ENCODE results near the gene TCF7L2. TPM values are rescaled to one million over a fixed set of nuclear protein-coding genes. Genes with fewer than 3 reads are reported as not detected.

Gene TCF7L2
- total RNA-seq, 3 donors from 2014 or later = 33.1 to 44.2 (median 34.1) TPM

GRCh38 chr10:113130014-113130641 lies 180.1 kb downstream of the TCF7L2 start:
- H3K4me1 ChIP-seq = peaks cover 0 to 8% of the 10 kb centered on the region in 2 donors
- TF ChIP-seq POLR2AphosphoS5 (IDR thresholded peaks at IDR 0.05) = no peak
- no peak for TF ChIP-seq CTCF (IDR thresholded peaks at IDR 0.05)
- TF ChIP-seq POLR2A (IDR thresholded peaks at IDR 0.05) = no peak
- intact Hi-C loops (cut with DNase I; ENCODE audit: low total_unique reads) = no loop called here
- peak overlapping the region; percentile 30 to 63 (median 33) for H3K4me3 ChIP-seq
- no peaks in the 10 kb centered on the region for H3K9me3 ChIP-seq
- H3K27ac ChIP-seq = peak overlapping the region; percentile 43 to 84
- H3K27me3 ChIP-seq = no peaks in the 10 kb centered on the region
- no peak for DNase-seq (ENCODE audit: low spot score in 2 of 2)
- no peaks in the 10 kb centered on the region for H3K36me3 ChIP-seq

- H3K27ac ChIP-seq = peak overlapping the region; percentile 43 to 78
- peak overlapping the region in 2 of 3 donors; percentile 33 to 63 for H3K4me3 ChIP-seq
- intact Hi-C loops (cut with DNase I; ENCODE audit: low total_unique reads) = no loop called here
- TF ChIP-seq POLR2AphosphoS5 (IDR thresholded peaks at IDR 0.05) (peak in 1 of 3 donors; percentile 66), POLR2A (IDR thresholded peaks at IDR 0.05) (no peak)
- H3K9me3 ChIP-seq = no peaks in the 10 kb centered on the region
- peaks cover 0 to 8% of the 10 kb centered on the region in 2 donors for H3K4me1 ChIP-seq
- H3K27me3 ChIP-seq = no peaks in the 10 kb centered on the region
- DNase-seq (ENCODE audit: low spot score in 2 of 2) = peak in 1 of 2 donors; percentile 53
- H3K36me3 ChIP-seq = no peaks in the 10 kb centered on the region
Observed at GRCh38 chr10:113131613-113132261, 181.7 kb downstream of the TCF7L2 start.

GRCh38 chr10:113132591-113133121 lies 182.6 kb downstream of the TCF7L2 start:
- H3K27me3 ChIP-seq = no peaks in the 10 kb centered on the region
- peak overlapping the region; percentile 43 to 78 for H3K27ac ChIP-seq
- H3K36me3 ChIP-seq = no peaks in the 10 kb centered on the region
- peaks cover 0 to 8% of the 10 kb centered on the region in 2 donors for H3K4me1 ChIP-seq
- peak overlapping the region in 1 of 3 donors; percentile 9 for H3K4me3 ChIP-seq
- intact Hi-C loops (cut with DNase I; ENCODE audit: low total_unique reads) = no loop called here
- H3K9me3 ChIP-seq = no peaks in the 10 kb centered on the region
- DNase-seq (ENCODE audit: low spot score in 2 of 2) = no peak
- TF ChIP-seq CTCF (IDR thresholded peaks at IDR 0.05) = no peak
- no peak for TF ChIP-seq POLR2AphosphoS5 (IDR thresholded peaks at IDR 0.05)
- no peak for TF ChIP-seq POLR2A (IDR thresholded peaks at IDR 0.05)

- intact Hi-C loops (cut with DNase I; ENCODE audit: low total_unique reads) = no loop called here
- H3K27ac ChIP-seq = peak overlapping the region in 1 of 2 donors; percentile 78
- H3K9me3 ChIP-seq = no peaks in the 10 kb centered on the region
- no peaks in the 10 kb centered on the region for H3K36me3 ChIP-seq
- no peaks in the 10 kb centered on the region for H3K27me3 ChIP-seq
- H3K4me3 ChIP-seq = no peak overlapping the region
- TF ChIP-seq CTCF (IDR thresholded peaks at IDR 0.05) (no peak), POLR2AphosphoS5 (IDR thresholded peaks at IDR 0.05) (no peak), POLR2A (IDR thresholded peaks at IDR 0.05) (no peak)
- H3K4me1 ChIP-seq = peaks cover 0 to 8% of the 10 kb centered on the region in 2 donors
- no peak for DNase-seq (ENCODE audit: low spot score in 2 of 2)
Observed at GRCh38 chr10:113133497-113134115, 183.6 kb downstream of the TCF7L2 start.

- Histone ChIP-seq H3K4me1 (peaks cover 0 to 8% of the 10 kb centered on the region in 2 donors), H3K27ac (peak overlapping the region in 1 of 2 donors; percentile 30), H3K36me3 (no peaks in the 10 kb centered on the region), H3K27me3 (no peaks in the 10 kb centered on the region), H3K9me3 (no peaks in the 10 kb centered on the region), H3K4me3 (no peak overlapping the region)
- DNase-seq (ENCODE audit: low spot score in 2 of 2) = no peak
- intact Hi-C loops (cut with DNase I; ENCODE audit: low total_unique reads) = no loop called here
- TF ChIP-seq CTCF (IDR thresholded peaks at IDR 0.05) (no peak), POLR2A (IDR thresholded peaks at IDR 0.05) (no peak), POLR2AphosphoS5 (IDR thresholded peaks at IDR 0.05) (no peak)
Observed at GRCh38 chr10:113135025-113135424, 185.0 kb downstream of the TCF7L2 start.
